Activated CD8-positive, alpha-beta memory T cell treated with anti-CD3 and anti-CD28 coated beads, Interleukin-2, amount 50 U/mL, for 48 hours (primary cell): Measurements from ENCODE around the gene LUZP2.

ENCODE experiments used
- DNase-seq: peaks from one replicate; pipeline ENCODE4 v3.0.0-alpha.2; 2020

Gene LUZP2

GRCh38 chr11:24496736-24497725 lies at the start of gene LUZP2:
Gene LUZP2 (plus strand): TSS chr11:24497053.
- no peak for DNase-seq

- no peak for DNase-seq
Measured at GRCh38 chr11:24453129-24453718, 43.6 kb upstream of the LUZP2 start.

- DNase-seq, result no peak
Measured at GRCh38 chr11:24457985-24458384, 38.9 kb upstream of the LUZP2 start.

- no peak for DNase-seq
Measured at GRCh38 chr11:24470431-24470830, 26.4 kb upstream of the LUZP2 start.

- no peak for DNase-seq
Measured at GRCh38 chr11:24471084-24471483, 25.8 kb upstream of the LUZP2 start.

GRCh38 chr11:24478718-24479117 lies 18.1 kb upstream of the LUZP2 start:
- no peak for DNase-seq

GRCh38 chr11:24489477-24489876 lies 7.4 kb upstream of the LUZP2 start:
- no peak for DNase-seq

- no peak for DNase-seq
Measured at GRCh38 chr11:24496386-24496735, 492 bp upstream of the LUZP2 start.

GRCh38 chr11:24497831-24498230 lies 978 bp downstream of the LUZP2 start:
- DNase-seq, result no peak

GRCh38 chr11:24502425-24502824 lies 5.6 kb downstream of the LUZP2 start:
- no peak for DNase-seq

- no peak for DNase-seq
Measured at GRCh38 chr11:24509114-24509513, 12.3 kb downstream of the LUZP2 start.

GRCh38 chr11:24511511-24511910 lies 14.7 kb downstream of the LUZP2 start:
- DNase-seq, result no peak

- DNase-seq, result no peak
Measured at GRCh38 chr11:24513479-24514218, 16.8 kb downstream of the LUZP2 start.

- no peak for DNase-seq
Measured at GRCh38 chr11:24514219-24514594, 17.4 kb downstream of the LUZP2 start.

GRCh38 chr11:24515632-24516031 lies 18.8 kb downstream of the LUZP2 start:
- DNase-seq, result no peak

- no peak for DNase-seq
Measured at GRCh38 chr11:24516638-24517037, 19.8 kb downstream of the LUZP2 start.

- no peak for DNase-seq
Measured at GRCh38 chr11:24521601-24522000, 24.7 kb downstream of the LUZP2 start.

GRCh38 chr11:24524156-24524555 lies 27.3 kb downstream of the LUZP2 start:
- no peak for DNase-seq

- no peak for DNase-seq
Measured at GRCh38 chr11:24531528-24531927, 34.7 kb downstream of the LUZP2 start.

GRCh38 chr11:24543771-24544170 lies 46.9 kb downstream of the LUZP2 start:
- no peak for DNase-seq

GRCh38 chr11:24556693-24557092 lies 59.8 kb downstream of the LUZP2 start:
- no peak for DNase-seq

GRCh38 chr11:24559315-24559714 lies 62.5 kb downstream of the LUZP2 start:
- no peak for DNase-seq

- DNase-seq, result no peak
Measured at GRCh38 chr11:24560324-24560723, 63.5 kb downstream of the LUZP2 start.

- DNase-seq, result no peak
Measured at GRCh38 chr11:24567380-24567779, 70.5 kb downstream of the LUZP2 start.
